IMR-90 (cell line): ENCODE results near the gene ZNF423. TPM values are rescaled to one million over a fixed set of nuclear protein-coding genes. Genes with fewer than 3 reads are reported as not detected.

Source experiments
- ATAC-seq: fragments of 200-7000 bp; cut with Tn5 transposase; 2 replicates; pipeline ENCODE4 v1.9.1; 2020; ENCODE audit warnings: low read depth, mild to moderate bottlenecking, moderate library complexity
- BruUV-seq: library from RNA; stranded (reverse); fragments of 400-500 nt; replicated peaks from 2 replicates; lab custom pipeline; 2021; lab: Mats Ljungman, UMichigan
- CTCF ChIA-PET: fragments of 300-600 bp; formaldehyde crosslinking; extraction: SDS; loops from one replicate; lab custom pipeline; 2021; ENCODE audit warnings: antibody characterized with exemption; lab: Yijun Ruan, JAX
- POLR2A ChIA-PET: fragments of 300-600 bp; sonication (Branson Sonifier 250); formaldehyde crosslinking; loops from one replicate; lab custom pipeline; 2022; ENCODE audit warnings: antibody characterized with exemption; ENCODE audit not compliant: unreplicated experiment; lab: Charles Lee
- DNase-seq: peaks from one replicate; pipeline ENCODE4 v3.0.0; 2013
- H2AFZ ChIP-seq: replicated peaks from 2 replicates; pipeline ENCODE3; 2013; ENCODE audit warnings: low read length, mild to moderate bottlenecking; ENCODE audit not compliant: poor library complexity
- H2AK5ac ChIP-seq: 2 replicates; pipeline ENCODE4 v1.6.1; 2013; ENCODE audit warnings: low read depth, low read length, inconsistent platforms
- H2AK9ac ChIP-seq: replicated peaks from 2 replicates; pipeline ENCODE3; 2013; ENCODE audit warnings: mild to moderate bottlenecking, low read depth, low read length, moderate library complexity; ENCODE audit not compliant: poor library complexity
- H2BK120ac ChIP-seq: 2 replicates; pipeline ENCODE4 v1.6.1; 2013; ENCODE audit warnings: low read depth, low read length, inconsistent platforms
- H2BK15ac ChIP-seq: 3 replicates; pipeline ENCODE4 v1.6.1; 2013; ENCODE audit warnings: low read depth, low read length, inconsistent platforms
- H2BK20ac ChIP-seq: 2 replicates; pipeline ENCODE4 v1.6.1; 2013; ENCODE audit warnings: low read depth, mild to moderate bottlenecking, inconsistent platforms, low read length, moderate library complexity
- H2BK5ac ChIP-seq: 2 replicates; pipeline ENCODE4 v1.6.1; 2013; ENCODE audit warnings: mild to moderate bottlenecking, low read depth, low read length, inconsistent platforms; ENCODE audit not compliant: poor library complexity, severe bottlenecking
- H3K14ac ChIP-seq: replicated peaks from 2 replicates; pipeline ENCODE4 v1.6.1; 2013; ENCODE audit warnings: low read depth, low read length, inconsistent platforms
- H3K18ac ChIP-seq: 2 replicates; pipeline ENCODE4 v1.6.1; 2013; ENCODE audit warnings: low read depth, low read length, control low read depth
- H3K23ac ChIP-seq: 2 replicates; pipeline ENCODE4 v1.6.1; 2013; ENCODE audit warnings: low read depth, low read length, inconsistent platforms
- H3K27ac ChIP-seq: 2 replicates; pipeline ENCODE4 v1.5.1; 2013; ENCODE audit warnings: mild to moderate bottlenecking, control low read depth, low read length; ENCODE audit not compliant: insufficient read depth
- H3K27me3 ChIP-seq: 2 replicates; pipeline ENCODE4 v1.6.1; 2013; ENCODE audit warnings: low read length; ENCODE audit not compliant: control insufficient read depth, insufficient read depth
- H3K36me3 ChIP-seq: 2 replicates; pipeline ENCODE4 v1.6.1; 2013; ENCODE audit warnings: low read length, mixed read lengths; ENCODE audit not compliant: control insufficient read depth, insufficient read depth
- H3K4ac ChIP-seq: 2 replicates; pipeline ENCODE4 v1.6.1; 2013; ENCODE audit warnings: low read depth, low read length, inconsistent platforms
- H3K4me1 ChIP-seq: 2 replicates; pipeline ENCODE4 v1.6.1; 2013; ENCODE audit warnings: low read length, mixed read lengths; ENCODE audit not compliant: control insufficient read depth, insufficient read depth
- H3K4me2 ChIP-seq: 2 replicates; pipeline ENCODE4 v1.6.1; 2013; ENCODE audit warnings: low read depth, mild to moderate bottlenecking, control low read depth, low read length, moderate library complexity
- H3K4me3 ChIP-seq: 2 replicates; pipeline ENCODE4 v1.5.1; 2013; ENCODE audit warnings: low read depth, mild to moderate bottlenecking, control low read depth, low read length, moderate library complexity; ENCODE audit not compliant: insufficient read depth
- H3K56ac ChIP-seq: 2 replicates; pipeline ENCODE4 v1.6.1; 2013; ENCODE audit warnings: low read length, inconsistent platforms; ENCODE audit not compliant: insufficient read depth; ENCODE audit errors: extremely low read depth
- H3K79me1 ChIP-seq, 2 experiments: 2 replicates each; pipeline ENCODE4 v1.6.1; 2013; ENCODE audit warnings: low read length in 2 of 2, inconsistent platforms in 1 of 2, low read depth in 1 of 2
- H3K9ac ChIP-seq: 2 replicates; pipeline ENCODE4 v1.6.1; 2013; ENCODE audit warnings: low read depth, low read length, control low read depth
- H3K9me1 ChIP-seq: 2 replicates; pipeline ENCODE4 v1.6.1; 2013; ENCODE audit warnings: low read length, inconsistent platforms; ENCODE audit not compliant: insufficient read depth
- H3K9me3 ChIP-seq: 2 replicates; pipeline ENCODE4 v1.6.1; 2013; ENCODE audit warnings: low read length; ENCODE audit not compliant: control insufficient read depth, insufficient read depth
- H4K20me1 ChIP-seq: 2 replicates; pipeline ENCODE4 v1.6.1; 2013; ENCODE audit warnings: low read length, inconsistent platforms; ENCODE audit not compliant: insufficient read depth
- H4K5ac ChIP-seq: 2 replicates; pipeline ENCODE4 v1.6.1; 2013; ENCODE audit warnings: mild to moderate bottlenecking, low read depth, low read length, control low read depth
- H4K8ac ChIP-seq, 2 experiments: 2 replicates each; pipeline ENCODE4 v1.6.1; 2013; ENCODE audit warnings: low read depth in 2 of 2, low read length in 2 of 2, control low read depth in 1 of 2, inconsistent platforms in 1 of 2
- H4K91ac ChIP-seq: 2 replicates; pipeline ENCODE4 v1.6.1; 2013; ENCODE audit warnings: low read depth, low read length, inconsistent platforms; ENCODE audit not compliant: insufficient read depth
- BHLHE40 ChIP-seq: fragments of 150-350 bp; IDR thresholded peaks from 2 replicates; pipeline ENCODE4 v1.6.1; 2016; ENCODE audit warnings: mild to moderate bottlenecking, low read depth, low read length
- CEBPB ChIP-seq: IDR thresholded peaks from 2 replicates; pipeline ENCODE4 v1.6.1; 2012; ENCODE audit warnings: low read depth, low read length, improper control_type of control experiment
- CHD1 ChIP-seq: IDR thresholded peaks from 2 replicates; pipeline ENCODE4 v1.6.1; 2012; ENCODE audit warnings: low read depth, low read length, improper control_type of control experiment
- CTCF ChIP-seq: conservative IDR thresholded peaks from 2 replicates; pipeline ENCODE4 v1.5.1; 2012; ENCODE audit warnings: mild to moderate bottlenecking, low read depth, low read length, improper control_type of control experiment
- ELK1 ChIP-seq: fragments of 150-350 bp; IDR thresholded peaks from 2 replicates; pipeline ENCODE4 v1.6.1; 2016; ENCODE audit warnings: low read depth, mild to moderate bottlenecking, low read length, moderate library complexity, borderline replicate concordance
- FOS ChIP-seq: fragments of 150-350 bp; IDR thresholded peaks from 2 replicates; pipeline ENCODE4 v1.6.1; 2016; ENCODE audit warnings: low read depth, low read length
- MAFK ChIP-seq: IDR thresholded peaks from 2 replicates; pipeline ENCODE4 v1.6.1; 2012; ENCODE audit warnings: low read depth, low read length, improper control_type of control experiment
- MAZ ChIP-seq: IDR thresholded peaks from 2 replicates; pipeline ENCODE4 v1.6.1; 2012; ENCODE audit warnings: low read depth, mild to moderate bottlenecking, low read length, improper control_type of control experiment, moderate library complexity, borderline replicate concordance
- MXI1 ChIP-seq: IDR thresholded peaks from 2 replicates; pipeline ENCODE4 v1.6.1; 2012; ENCODE audit warnings: low read depth, mild to moderate bottlenecking, low read length, moderate library complexity, borderline replicate concordance
- NFE2L2 ChIP-seq: fragments of 150-350 bp; IDR thresholded peaks from 2 replicates; pipeline ENCODE4 v1.6.1; 2016; ENCODE audit warnings: low read depth, mild to moderate bottlenecking, low read length
- POLR2A ChIP-seq: IDR thresholded peaks from 2 replicates; pipeline ENCODE4 v1.6.1; 2012; ENCODE audit warnings: mild to moderate bottlenecking, low read depth, low read length
- RAD21 ChIP-seq: IDR thresholded peaks from 2 replicates; pipeline ENCODE4 v1.6.1; 2012; ENCODE audit warnings: low read length, improper control_type of control experiment
- RCOR1 ChIP-seq: IDR thresholded peaks from 2 replicates; pipeline ENCODE4 v1.6.1; 2012; ENCODE audit warnings: mild to moderate bottlenecking, low read length, improper control_type of control experiment; ENCODE audit not compliant: insufficient replicate concordance
- RFX5 ChIP-seq: IDR thresholded peaks from 2 replicates; pipeline ENCODE4 v1.8.0; 2012; ENCODE audit warnings: low read depth, mild to moderate bottlenecking, low read length, moderate library complexity
- SMC3 ChIP-seq: fragments of 150-350 bp; IDR thresholded peaks from 2 replicates; pipeline ENCODE4 v1.6.1; 2016; ENCODE audit warnings: low read depth, mild to moderate bottlenecking, antibody characterized with exemption, low read length, moderate library complexity
- USF2 ChIP-seq: fragments of 150-350 bp; IDR thresholded peaks from 2 replicates; pipeline ENCODE4 v1.6.1; 2017; ENCODE audit warnings: mild to moderate bottlenecking, antibody characterized with exemption, low read length, low read depth
- WGBS, 2 experiments: methylation state at CpG; one replicate each; pipeline versions ENCODE4 v1.1.5 to v1.1.7; 2013; ENCODE audit warnings: missing lambda C conversion rate in 2 of 2; ENCODE audit not compliant: insufficient read length in 1 of 2; ENCODE audit errors: extremely low coverage in 2 of 2; 5-methylcytosine and 5-hydroxymethylcytosine counted together
- dilution Hi-C: fragments of 300-500 bp; cut with HindIII; formaldehyde crosslinking; loops from one replicate; pipeline ENCODE4 v1.14.3; 2018; ENCODE audit warnings: low sequenced_read_pairs; ENCODE audit not compliant: unreplicated experiment
- in situ Hi-C: fragments of 300-500 bp; cut with MboI; formaldehyde crosslinking; loops from 3 replicates; pipeline ENCODE4 v1.14.3; 2019; ENCODE audit warnings: low sequenced_read_pairs, inconsistent platforms, mixed read lengths
- intact Hi-C: fragments of 100-400 bp; cut with micrococcal nuclease; formaldehyde crosslinking; loops from 2 replicates; pipeline ENCODE4 v1.10.0; 2022
- polyA plus RNA-seq, 3 experiments: library from polyadenylated mRNA; depleted of rRNA; stranded (reverse); fragments of >200 nt; gene quantifications; 2 replicates each; pipeline ENCODE4 v1.2.3, GENCODE V29; 2012; ENCODE audit warnings: low replicate concordance in 1 of 3
- total RNA-seq: library from RNA; depleted of rRNA; stranded (reverse); fragments of >200 nt; gene quantifications from 2 replicates; pipeline ENCODE4 v1.2.3, GENCODE V29; 2012

The ZNF423 gene
- total and polyA plus RNA-seq, 2 of the 4 experiments (the other 2 are of a cell fraction), result under 0.01 to 0.10 TPM

- ChIA-PET CTCF (no interaction called here), POLR2A (no interaction called here)
- Histone ChIP-seq H3K4me3 (no peak overlapping the region), H3K23ac (no peak overlapping the region), H2BK20ac (no peak overlapping the region), H3K4me1 (no peaks in the 10 kb centered on the region), H3K14ac (no peak overlapping the region), H2BK120ac (no peak overlapping the region), H3K4ac (no peak overlapping the region), H4K8ac (no peak overlapping the region), H3K9me1 (no peaks in the 10 kb centered on the region), H2AK9ac (no peak overlapping the region), H3K27ac (no peak overlapping the region), H3K9me3 (no peaks in the 10 kb centered on the region), H3K79me1 (no peaks in the 10 kb centered on the region), H3K27me3 (peaks cover 2% of the 10 kb centered on the region; the same call in 1 of the 2 replicates), H2BK15ac (no peak overlapping the region), H4K91ac (no peak overlapping the region), H3K9ac (no peak overlapping the region), H3K18ac (no peak overlapping the region), H2AK5ac (no peak overlapping the region), H3K36me3 (no peaks in the 10 kb centered on the region), H4K5ac (no peak overlapping the region), H3K4me2 (no peak overlapping the region), H4K20me1 (no peaks in the 10 kb centered on the region), H3K56ac (no peak overlapping the region), H2AFZ (no peak overlapping the region), H2BK5ac (no peak overlapping the region)
- no TSS peak for BruUV-seq
- WGBS, 2 experiments, result no CpG with 5 or more reads among the region's 4 CpGs
- dilution Hi-C loops (no loop called here), intact Hi-C loops (no loop called here), in situ Hi-C loops (no loop called here)
- TF ChIP-seq CTCF, result no peak
- TF ChIP-seq SMC3, result no peak
- TF ChIP-seq FOS, result no peak
- no peak for TF ChIP-seq BHLHE40
- TF ChIP-seq MAZ, result no peak
- TF ChIP-seq CEBPB, result no peak
- TF ChIP-seq RFX5, result no peak
- no peak for TF ChIP-seq MXI1
- TF ChIP-seq RCOR1, result no peak
- no peak for TF ChIP-seq CHD1
- no peak for TF ChIP-seq USF2
- no peak for TF ChIP-seq MAFK
- TF ChIP-seq ELK1, result no peak
- TF ChIP-seq POLR2A, result no peak
- TF ChIP-seq NFE2L2, result no peak
- no peak for TF ChIP-seq RAD21
- ATAC-seq, result no peak
- DNase-seq, result no peak
These were observed 316.2 kb downstream of the ZNF423 start for GRCh38 chr16:49539758-49540157.
